ENCODE results near the gene ETNK2. TPM values are rescaled to one million over a fixed set of nuclear protein-coding genes. Genes with fewer than 3 reads are reported as not detected.

ETNK2 gene
- total and polyA plus RNA-seq, 2 of the 8 experiments (the other 6 are each of a cell fraction or from before 2014, with no cell fraction given): 20.1 to 26.7 TPM

DNA sequence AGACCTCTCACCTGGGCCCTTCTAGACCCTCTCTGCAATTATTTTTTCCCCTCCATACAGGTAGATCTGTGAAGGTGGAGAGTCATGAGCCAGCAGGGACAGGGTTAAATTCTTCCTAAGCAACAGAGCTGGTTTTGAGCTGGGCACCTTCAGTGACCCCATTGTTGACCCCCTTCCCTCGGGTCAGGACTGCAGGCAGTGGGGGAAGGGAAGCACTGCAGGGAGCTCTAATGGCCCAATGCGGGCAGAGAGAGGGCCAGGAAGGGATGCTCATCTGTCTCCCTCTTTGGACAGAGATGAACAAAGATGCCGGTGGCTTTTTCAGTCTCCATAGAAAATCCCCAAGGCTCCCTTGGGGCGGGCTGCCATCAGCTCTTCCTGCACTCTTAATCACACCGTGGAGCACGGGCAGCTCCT, 57.5 kb downstream of the ETNK2 start:
- no peak overlapping the region for H2BK5ac ChIP-seq (ENCODE audit: low read depth, low read length)
- no peak overlapping the region for H2BK12ac ChIP-seq (ENCODE audit: low read depth, low read length)
- H3K4me2 ChIP-seq (ENCODE audit: insufficient read depth in 1 of 2, low read depth in 2 of 2, low read length in 2 of 2): peak overlapping the region; percentile 62 to 71
- no peak overlapping the region for H2AFZ ChIP-seq (ENCODE audit: low read length)
- no peaks in the 10 kb centered on the region for H3K27me3 ChIP-seq (replicated peaks in 1 of 4; ENCODE audit: control insufficient read depth in 3 of 4, extremely low read depth in 1 of 4, insufficient read depth in 3 of 4, low read length in 3 of 4)
- peaks cover 56 to 100% of the 10 kb centered on the region in 2 experiments for H3K79me2 ChIP-seq (ENCODE audit: control insufficient read depth in 1 of 2, insufficient read depth in 2 of 2, low read length in 2 of 2)
- DNase-seq (ENCODE audit: low read depth in 1 of 2, low spot score in 2 of 2) (peak in 1 of 2 experiments; percentile 75), FAIRE-seq (no peak)
- no peak overlapping the region for H4K5ac ChIP-seq (ENCODE audit: insufficient read length, low read depth, low read length)
- no peak overlapping the region for H4K8ac ChIP-seq (ENCODE audit: extremely low read depth, insufficient read depth, low read length)
- no peaks in the 10 kb centered on the region for H3K9me3 ChIP-seq (ENCODE audit: insufficient read depth in 2 of 2, low read depth in 1 of 2, low read length in 1 of 2)
- H4K20me1 ChIP-seq (replicated peaks in 1 of 2; ENCODE audit: control insufficient read depth in 1 of 2, insufficient read depth in 2 of 2, low read length in 2 of 2): peaks cover 42 to 48% of the 10 kb centered on the region in 2 experiments
- ChIA-PET POLR2A (ENCODE audit: partially characterized antibody) (interaction anchor here (1.2 to 7.7 kb wide), 6 partner anchors 14 to 229 kb away, joined by 3 to 101 read pairs (median 4); partner anchors contain the start of gene SOX13), CTCF (ENCODE audit: partially characterized antibody) (interaction anchor here (0.6 to 3.0 kb wide), 8 partner anchors 14 to 1055 kb away, joined by 3 to 14 read pairs (median 4); no protein-coding TSS in a partner anchor)
- H3K36me3 ChIP-seq (ENCODE audit: control insufficient read depth in 2 of 4, insufficient read depth in 4 of 4, low read length in 3 of 4): no peaks in the 10 kb centered on the region
- H2BK20ac ChIP-seq (ENCODE audit: low read length): no peak overlapping the region
- peaks cover 21 to 52% (median 35%) of the 10 kb centered on the region in 4 experiments for H3K4me1 ChIP-seq (replicated peaks in 1 of 4; ENCODE audit: control insufficient read depth in 3 of 4, insufficient read depth in 4 of 4, low read length in 3 of 4)
- peak overlapping the region; percentile 79; the same call in 1 of the 2 replicates for H2AK5ac ChIP-seq (ENCODE audit: low read depth, low read length)
- H3K79me1 ChIP-seq (ENCODE audit: low read depth, low read length): peaks cover 30% of the 10 kb centered on the region
- H3K4me3 ChIP-seq (ENCODE audit: extremely low read depth in 1 of 4, insufficient read depth in 2 of 4, low read depth in 3 of 4, low read length in 4 of 4): peak overlapping the region in 2 of 4 experiments; percentile 15 to 34; a peak in 3 of 8 replicates
- 0 out of 2 replicates have a peak overlapping the region, but pooled peaks have one; percentile 35 for H3K18ac ChIP-seq (ENCODE audit: extremely low read depth, low read length)
- H3K4ac ChIP-seq (replicated peaks; ENCODE audit: insufficient read length, low read depth, low read length): no peak overlapping the region
- no peak overlapping the region for H3K56ac ChIP-seq (replicated peaks; ENCODE audit: insufficient read length, low read depth, low read length)
- no peak overlapping the region for H3K14ac ChIP-seq (ENCODE audit: insufficient read length)
- H4K91ac ChIP-seq (replicated peaks; ENCODE audit: insufficient read length, low read length): no peak overlapping the region
- H3K23me2 ChIP-seq (ENCODE audit: low read depth, low read length): no peaks in the 10 kb centered on the region
- no peak overlapping the region for H2BK120ac ChIP-seq (replicated peaks; ENCODE audit: low read depth, low read length)
- 28% methylated on average over 6 of the region's 6 CpGs; no CpG with 5 or more reads in 1 of the 2 experiments for WGBS, 2 experiments (ENCODE audit: extremely low coverage in 1 of 2, insufficient coverage in 1 of 2, insufficient read length in 1 of 2, insufficient replicate concordance in 2 of 2, low coverage in 1 of 2, low lambda C conversion rate in 2 of 2, missing lambda C conversion rate in 1 of 2)
- no peak overlapping the region for H2BK15ac ChIP-seq (ENCODE audit: low read length)
- H3K23ac ChIP-seq (ENCODE audit: insufficient read length): no peak overlapping the region
- no peak overlapping the region for H3K27ac ChIP-seq (ENCODE audit: low read depth, low read length)
- no peak overlapping the region for H3K9ac ChIP-seq (replicated peaks in 1 of 4; ENCODE audit: extremely low read depth in 1 of 4, low read depth in 3 of 4, low read length in 3 of 4)
- TF ChIP-seq RXRA (IDR thresholded peaks at IDR 0.05; ENCODE audit: insufficient read depth, low read depth, low read length) (peak; percentile 99), RAD21 (IDR thresholded peaks at IDR 0.05 in 1 of 2, conservative IDR thresholded peaks at IDR 0.05 in 1 of 2; ENCODE audit: low read depth in 2 of 2, low read length in 2 of 2) (peak; percentile 20 to 33; a peak in 2 of 4 replicates), TEAD4 (IDR thresholded peaks at IDR 0.05; ENCODE audit: low read depth, low read length) (peak; percentile 40), BCL11A (IDR thresholded peaks at IDR 0.05; ENCODE audit: low read depth in 2 of 2, low read length in 2 of 2) (no peak), YY1 (IDR thresholded peaks at IDR 0.05; ENCODE audit: low read depth, low read length) (peak; percentile 74), RBBP5 (IDR thresholded peaks at IDR 0.05; ENCODE audit: borderline replicate concordance, low read depth, low read length) (peak; percentile 75; the same call in 1 of the 2 replicates), EP300 (IDR thresholded peaks at IDR 0.05; ENCODE audit: borderline replicate concordance in 1 of 2, low read depth in 2 of 2, low read length in 2 of 2) (peak in 1 of 2 experiments; percentile 7; a peak in 1 of 3 replicates), NANOG (IDR thresholded peaks at IDR 0.05; ENCODE audit: insufficient read depth, low read depth, low read length, poor library complexity, severe bottlenecking) (peak; percentile 63), CHD1 (IDR thresholded peaks at IDR 0.05; ENCODE audit: low read depth, low read length) (no peak), CHD2 (IDR thresholded peaks at IDR 0.05; ENCODE audit: low read length) (peak; percentile 29; the same call in 1 of the 2 replicates), ASH2L (IDR thresholded peaks at IDR 0.05; ENCODE audit: low read length) (peak; percentile 79), MAX (IDR thresholded peaks at IDR 0.05) (0 out of 2 replicates have a peak, but pooled peaks have one; percentile 19)
